Hepatocyte (in vitro differentiated cells): ENCODE data around the gene DEUP1. TPM values are rescaled to one million over a fixed set of nuclear protein-coding genes. Genes with fewer than 3 reads are reported as not detected.

ENCODE experiments used
- DNase-seq: peaks from one replicate; pipeline ENCODE4 v3.0.0-alpha.2; 2016; ENCODE audit warnings: low spot score
- H2AFZ ChIP-seq: fragments of 200-600 bp; sonication (generic); 2 replicates; pipeline ENCODE4 v1.6.0; 2016; ENCODE audit warnings: antibody characterized with exemption, mild to moderate bottlenecking
- H3K27ac ChIP-seq: fragments of 200-600 bp; sonication (generic); 2 replicates; pipeline ENCODE4 v1.5.1; 2016; ENCODE audit warnings: mild to moderate bottlenecking
- H3K27me3 ChIP-seq: fragments of 200-600 bp; sonication (generic); 2 replicates; pipeline ENCODE4 v1.6.1; 2016
- H3K36me3 ChIP-seq: fragments of 200-600 bp; sonication (generic); replicated peaks from 2 replicates; pipeline ENCODE4 v1.5.1; 2016; ENCODE audit warnings: low read depth; ENCODE audit not compliant: insufficient read depth
- H3K4me1 ChIP-seq: fragments of 200-600 bp; sonication (generic); 2 replicates; pipeline ENCODE4 v1.5.1; 2016; ENCODE audit warnings: mild to moderate bottlenecking, moderate library complexity; ENCODE audit not compliant: insufficient read depth
- H3K4me2 ChIP-seq: fragments of 200-600 bp; sonication (generic); 2 replicates; pipeline ENCODE4 v1.6.0; 2016
- H3K4me3 ChIP-seq: fragments of 200-600 bp; sonication (generic); 2 replicates; pipeline ENCODE4 v1.5.1; 2016; ENCODE audit warnings: mild to moderate bottlenecking
- H3K79me2 ChIP-seq: fragments of 200-600 bp; sonication (generic); 2 replicates; pipeline ENCODE4 v1.6.0; 2017; ENCODE audit warnings: mild to moderate bottlenecking
- H3K9me2 ChIP-seq: fragments of 200-600 bp; sonication (generic); replicated peaks from 2 replicates; pipeline ENCODE4 v1.6.0; 2017; ENCODE audit warnings: mild to moderate bottlenecking; ENCODE audit not compliant: insufficient read depth
- H3K9me3 ChIP-seq: fragments of 200-600 bp; sonication (generic); 2 replicates; pipeline ENCODE4 v1.5.1; 2016; ENCODE audit warnings: low read depth, mild to moderate bottlenecking
- H4K20me1 ChIP-seq: fragments of 200-600 bp; sonication (generic); 2 replicates; pipeline ENCODE4 v1.6.0; 2016; ENCODE audit warnings: mild to moderate bottlenecking; ENCODE audit not compliant: insufficient read depth, poor library complexity, severe bottlenecking
- CTCF ChIP-seq: fragments of 200-600 bp; sonication (generic); IDR thresholded peaks from 2 replicates; pipeline ENCODE4 v1.5.1; 2016; ENCODE audit warnings: antibody characterized with exemption, mild to moderate bottlenecking; ENCODE audit not compliant: poor library complexity
- EZH2 ChIP-seq: fragments of 200-600 bp; sonication (generic); IDR thresholded peaks from 2 replicates; pipeline ENCODE4 v1.6.1; 2016; ENCODE audit warnings: antibody characterized with exemption, mild to moderate bottlenecking, borderline replicate concordance
- EZH2phosphoT487 ChIP-seq: fragments of 200-600 bp; sonication (generic); IDR thresholded peaks from one replicate; pipeline ENCODE4 v1.6.1; 2018; ENCODE audit warnings: antibody characterized with exemption, mild to moderate bottlenecking, low read depth, moderate library complexity; ENCODE audit not compliant: unreplicated experiment, severe bottlenecking
- WGBS: methylation state at CpG from one replicate; pipeline ENCODE4 v1.1.6; 2016; ENCODE audit warnings: low lambda C conversion rate; ENCODE audit errors: missing lambda C conversion rate; 5-methylcytosine and 5-hydroxymethylcytosine counted together
- polyA plus RNA-seq: library from polyadenylated mRNA; unstranded; fragments of >200 nt; fragmentation: Nextera tagmentation; extraction: Ambion mirVana; gene quantifications from 2 replicates; pipeline ENCODE4 v1.2.1, GENCODE V29; 2016
- total RNA-seq: library from RNA; depleted of rRNA; stranded (reverse); fragments of >200 nt; gene quantifications from 2 replicates; pipeline ENCODE4 v1.2.3, GENCODE V29; 2014

DEUP1 gene
- total and polyA plus RNA-seq, 2 experiments from 2014 or later, result 0.28 to 0.47 TPM

- no peak overlapping the region for H3K27ac ChIP-seq
- no peaks in the 10 kb centered on the region for H3K36me3 ChIP-seq
- WGBS, result 52% methylated on average over 11 of the region's 11 CpGs
- TF ChIP-seq CTCF (no peak), EZH2 (no peak), EZH2phosphoT487 (no peak)
- H3K4me1 ChIP-seq, result no peaks in the 10 kb centered on the region
- H4K20me1 ChIP-seq, result no peaks in the 10 kb centered on the region
- no peak for DNase-seq
- no peaks in the 10 kb centered on the region for H3K9me2 ChIP-seq
- H3K79me2 ChIP-seq, result no peaks in the 10 kb centered on the region
- no peak overlapping the region for H3K4me3 ChIP-seq
- no peak overlapping the region for H3K4me2 ChIP-seq
- no peaks in the 10 kb centered on the region for H3K9me3 ChIP-seq
- no peaks in the 10 kb centered on the region for H3K27me3 ChIP-seq
- H2AFZ ChIP-seq, result no peak overlapping the region
Measured at GRCh38 chr11:93477684-93478234, 147.2 kb downstream of the DEUP1 start.

- no peak overlapping the region for H3K4me2 ChIP-seq
- no peaks in the 10 kb centered on the region for H3K36me3 ChIP-seq
- no peak for DNase-seq
- H3K27me3 ChIP-seq, result no peaks in the 10 kb centered on the region
- no peak overlapping the region for H3K4me3 ChIP-seq
- no peaks in the 10 kb centered on the region for H4K20me1 ChIP-seq
- WGBS, result 98% methylated on average over 17 of the region's 19 CpGs
- no peaks in the 10 kb centered on the region for H3K4me1 ChIP-seq
- H2AFZ ChIP-seq, result no peak overlapping the region
- H3K79me2 ChIP-seq, result no peaks in the 10 kb centered on the region
- TF ChIP-seq CTCF (no peak), EZH2phosphoT487 (no peak), EZH2 (no peak)
- no peak overlapping the region for H3K27ac ChIP-seq
- no peaks in the 10 kb centered on the region for H3K9me3 ChIP-seq
- no peaks in the 10 kb centered on the region for H3K9me2 ChIP-seq
Measured at GRCh38 chr11:93478841-93479240, 148.3 kb downstream of the DEUP1 start.

- Histone ChIP-seq H3K4me3 (no peak overlapping the region), H3K9me2 (no peaks in the 10 kb centered on the region), H3K9me3 (no peaks in the 10 kb centered on the region), H3K36me3 (no peaks in the 10 kb centered on the region), H2AFZ (no peak overlapping the region), H3K4me1 (peaks cover 7% of the 10 kb centered on the region), H4K20me1 (no peaks in the 10 kb centered on the region), H3K4me2 (no peak overlapping the region), H3K79me2 (peaks cover 7% of the 10 kb centered on the region), H3K27me3 (no peaks in the 10 kb centered on the region), H3K27ac (no peak overlapping the region)
- no peak for DNase-seq
- TF ChIP-seq EZH2phosphoT487, result no peak
- TF ChIP-seq CTCF, result no peak
- no peak for TF ChIP-seq EZH2
- 96% methylated on average over 6 of the region's 6 CpGs for WGBS
Measured at GRCh38 chr11:93480256-93480655, 149.7 kb downstream of the DEUP1 start.

GRCh38 chr11:93480756-93481155, 150.2 kb downstream of the DEUP1 start:
- no peaks in the 10 kb centered on the region for H4K20me1 ChIP-seq
- peaks cover 12% of the 10 kb centered on the region for H3K79me2 ChIP-seq
- WGBS, result 96% methylated on average over 1 of the region's 1 CpG
- H3K4me1 ChIP-seq, result peaks cover 8% of the 10 kb centered on the region
- no peaks in the 10 kb centered on the region for H3K9me3 ChIP-seq
- H3K27me3 ChIP-seq, result no peaks in the 10 kb centered on the region
- no peak overlapping the region for H3K27ac ChIP-seq
- no peak for DNase-seq
- H3K4me3 ChIP-seq, result no peak overlapping the region
- no peak for TF ChIP-seq EZH2
- no peak for TF ChIP-seq CTCF
- TF ChIP-seq EZH2phosphoT487, result no peak
- H2AFZ ChIP-seq, result no peak overlapping the region
- H3K9me2 ChIP-seq, result no peaks in the 10 kb centered on the region
- no peaks in the 10 kb centered on the region for H3K36me3 ChIP-seq
- no peak overlapping the region for H3K4me2 ChIP-seq
